Heart left ventricle (tissue), 16 donors: ENCODE data around the gene BICRA. TPM values are rescaled to one million over a fixed set of nuclear protein-coding genes. Genes with fewer than 3 reads are reported as not detected.

ENCODE experiments used
- ATAC-seq, 4 donors: fragments of 200-7000 bp; cut with Tn5 transposase; one replicate each; pipeline ENCODE4 v1.9.1; 2020 to 2022; ENCODE audit warnings: moderate library complexity in 4 of 4, mild to moderate bottlenecking in 3 of 4, moderate number of reproducible peaks in 1 of 4
- DNase-seq, 5 donors: peaks; one replicate each; pipeline ENCODE4 v3.0.0-alpha.2; 2020
- H3K27ac ChIP-seq, 12 donors: fragments of 200-600 bp; sonication (generic) in 4 of 12; one replicate each; pipeline versions ENCODE4 v1.5.0 to v1.8.0; 2016 to 2022; ENCODE audit warnings: mild to moderate bottlenecking in 2 of 12
- H3K27me3 ChIP-seq, 9 donors: fragments of 200-600 bp; sonication (generic) in 2 of 9; one replicate each; pipeline versions ENCODE4 v1.5.1 to v1.8.0; 2016 to 2022; ENCODE audit warnings: mild to moderate bottlenecking in 3 of 9
- H3K36me3 ChIP-seq, 9 donors: fragments of 200-600 bp; sonication (generic) in 2 of 9; one replicate each; pipeline versions ENCODE4 v1.5.0 to v1.8.0; 2018 to 2022; ENCODE audit warnings: mild to moderate bottlenecking in 2 of 9
- H3K4me1 ChIP-seq, 12 donors: fragments of 200-600 bp; sonication (generic) in 4 of 12; one replicate each; pipeline versions ENCODE4 v1.5.0 to v1.8.0; 2016 to 2022; ENCODE audit warnings: mild to moderate bottlenecking in 3 of 12
- H3K4me3 ChIP-seq, 12 donors: fragments of 200-600 bp; sonication (generic) in 4 of 12; one replicate each; pipeline versions ENCODE4 v1.5.0 to v1.8.0; 2017 to 2022; ENCODE audit warnings: mild to moderate bottlenecking in 9 of 12, moderate library complexity in 4 of 12
- H3K9me3 ChIP-seq, 12 donors: fragments of 200-600 bp; sonication (generic) in 4 of 12; one replicate each; pipeline versions ENCODE4 v1.5.0 to v1.8.0; 2016 to 2022; ENCODE audit warnings: mild to moderate bottlenecking in 1 of 12
- POLR2A ChIP-seq, 2 donors: fragments of 450-650 bp; IDR thresholded peaks; one replicate each; pipeline ENCODE4 v1.6.1; 2017; ENCODE audit warnings: antibody characterized with exemption in 2 of 2, mild to moderate bottlenecking in 2 of 2, moderate library complexity in 2 of 2
- WGBS, 4 donors: extraction: QIAGEN DNeasy Blood & Tissue Kit in 2 of 4; methylation state at CpG; one replicate each; pipeline versions ENCODE4 v1.1.5 to v1.1.7; 2013 to 2018; 5-methylcytosine and 5-hydroxymethylcytosine counted together
- intact Hi-C, 10 donors: fragments of 100-400 bp; cut with DNase I; formaldehyde crosslinking; loops; one replicate each; pipeline versions ENCODE4 v1.11.1 to v1.14.2; 2022
- polyA plus RNA-seq, 2 donors: library from polyadenylated mRNA; stranded (reverse); fragments of 200-250 nt; gene quantifications; one replicate each; pipeline ENCODE4 v1.2.3, GENCODE V29; 2013
- total RNA-seq, 9 donors: library from RNA; depleted of rRNA in 2 of 9; stranded (reverse); fragments of >200 nt in 2 of 9; fragmentation: NEBNext Ultra II Directional in 3 of 9; extraction: Animal tissue kit (Norgen Biotek cat#: 25700) in 3 of 9; gene quantifications; one replicate each; pipeline versions ENCODE4 v1.1.0 to v1.2.4, GENCODE V29; 2016 to 2023
- TF ChIP-seq, protein P1 (sequence below), 12 donors: fragments of 200-600 bp; sonication (generic) in 4 of 12; IDR thresholded peaks; one replicate each; pipeline versions ENCODE4 v1.5.0 to v1.8.0; 2018 to 2022; ENCODE audit warnings: antibody characterized with exemption in 12 of 12, mild to moderate bottlenecking in 5 of 12
- donor health status: ischemic (EF 13 %, LVEDD 7.1; RV severe dilation, severe dysfunction).
- donor health status: healthy with polysubstance abuse.
- donor health status: DM: no; HTN: yes; CAD: no.
- donor health status: DM: no; HTN: no; CAD: no.
- donor health status: ischemic (EF 25% LVEDD 6.9; RV normal size, moderate dysfunction).
- donor health status: ischemic (EF 25% LVEDD 5.7; RV mildly dilated, moderate dysfunction).
- donor health status: healthy.
- donor health status: DM: yes; HTN: yes; CAD: no.
- donor health status: ischemic (EF 35%, LVEDD 5.7; RV mildly dilated, moderate dysfunction).
- donor health status: nonischemic (EF 11% LVEDD 7.7; RV severe dilation, severe dysfunction).
- donor health status: DM: yes; HTN: yes; CAD: no.
- donor health status: PGD.
- donor health status: ischemic (EF 29% LVEDD 5.4; RV normal size, mild dysfunction).
- donor health status: nonischemic (EF 23%, LVEDD 6.1; RV moderate dilation, normal function).

BICRA gene
- total and polyA plus RNA-seq, 11 donors = 5.3 to 14.5 (median 8.5) TPM

GRCh38 chr19:47698631-47699359 lies 89.9 kb downstream of the BICRA start:
- intact Hi-C loops = loop anchor here (1.0 to 10.0 kb wide), 14 partner anchors 86 to 404 kb away; partner anchors contain the start of genes NAPA (in 7 of the 10) and BICRA (in 4 of the 10)
- H3K36me3 ChIP-seq = peaks cover 0 to 62% (median 48%) of the 10 kb centered on the region in 9 donors
- peak in 1 of 4 donors; percentile 21 for ATAC-seq
- WGBS, 4 donors = 87 to 93% (median 91%) methylated on average over 46 of the region's 46 CpGs
- peak overlapping the region in 1 of 12 donors; percentile 76 for H3K27ac ChIP-seq
- no peak overlapping the region for H3K4me3 ChIP-seq
- H3K9me3 ChIP-seq = no peaks in the 10 kb centered on the region
- TF ChIP-seq POLR2A (IDR thresholded peaks at IDR 0.05) = no peak
- H3K27me3 ChIP-seq = no peaks in the 10 kb centered on the region
- peak in 1 of 5 donors; percentile 56 for DNase-seq
- H3K4me1 ChIP-seq = peaks cover 0 to 8% (median 4%) of the 10 kb centered on the region in 12 donors

GRCh38 chr19:47699360-47699917 lies 90.5 kb downstream of the BICRA start:
- no peaks in the 10 kb centered on the region for H3K27me3 ChIP-seq
- H3K9me3 ChIP-seq = no peaks in the 10 kb centered on the region
- no peak overlapping the region for H3K4me3 ChIP-seq
- ATAC-seq (peak in 3 of 4 donors; percentile 31 to 54 (median 39)), DNase-seq (peak in 1 of 5 donors; percentile 66)
- peaks cover 0 to 62% (median 48%) of the 10 kb centered on the region in 9 donors for H3K36me3 ChIP-seq
- H3K27ac ChIP-seq = no peak overlapping the region
- TF ChIP-seq POLR2A (IDR thresholded peaks at IDR 0.05) = peak in 1 of 2 donors; percentile 11
- TF ChIP-seq, protein P1, sequence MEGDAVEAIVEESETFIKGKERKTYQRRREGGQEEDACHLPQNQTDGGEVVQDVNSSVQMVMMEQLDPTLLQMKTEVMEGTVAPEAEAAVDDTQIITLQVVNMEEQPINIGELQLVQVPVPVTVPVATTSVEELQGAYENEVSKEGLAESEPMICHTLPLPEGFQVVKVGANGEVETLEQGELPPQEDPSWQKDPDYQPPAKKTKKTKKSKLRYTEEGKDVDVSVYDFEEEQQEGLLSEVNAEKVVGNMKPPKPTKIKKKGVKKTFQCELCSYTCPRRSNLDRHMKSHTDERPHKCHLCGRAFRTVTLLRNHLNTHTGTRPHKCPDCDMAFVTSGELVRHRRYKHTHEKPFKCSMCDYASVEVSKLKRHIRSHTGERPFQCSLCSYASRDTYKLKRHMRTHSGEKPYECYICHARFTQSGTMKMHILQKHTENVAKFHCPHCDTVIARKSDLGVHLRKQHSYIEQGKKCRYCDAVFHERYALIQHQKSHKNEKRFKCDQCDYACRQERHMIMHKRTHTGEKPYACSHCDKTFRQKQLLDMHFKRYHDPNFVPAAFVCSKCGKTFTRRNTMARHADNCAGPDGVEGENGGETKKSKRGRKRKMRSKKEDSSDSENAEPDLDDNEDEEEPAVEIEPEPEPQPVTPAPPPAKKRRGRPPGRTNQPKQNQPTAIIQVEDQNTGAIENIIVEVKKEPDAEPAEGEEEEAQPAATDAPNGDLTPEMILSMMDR (IDR thresholded peaks at IDR 0.05) = peak; percentile 51 to 72 (median 60)
- WGBS, 4 donors = 57 to 82% (median 73%) methylated on average over 8 to 9 of the region's 9 CpGs
- peaks cover 0 to 8% (median 4%) of the 10 kb centered on the region in 12 donors for H3K4me1 ChIP-seq
- intact Hi-C loops = loop anchor here (2.0 to 10.0 kb wide), 12 partner anchors 87 to 405 kb away; partner anchors contain the start of genes NAPA (in 6 of the 10) and BICRA (in 4 of the 10)

DNA sequence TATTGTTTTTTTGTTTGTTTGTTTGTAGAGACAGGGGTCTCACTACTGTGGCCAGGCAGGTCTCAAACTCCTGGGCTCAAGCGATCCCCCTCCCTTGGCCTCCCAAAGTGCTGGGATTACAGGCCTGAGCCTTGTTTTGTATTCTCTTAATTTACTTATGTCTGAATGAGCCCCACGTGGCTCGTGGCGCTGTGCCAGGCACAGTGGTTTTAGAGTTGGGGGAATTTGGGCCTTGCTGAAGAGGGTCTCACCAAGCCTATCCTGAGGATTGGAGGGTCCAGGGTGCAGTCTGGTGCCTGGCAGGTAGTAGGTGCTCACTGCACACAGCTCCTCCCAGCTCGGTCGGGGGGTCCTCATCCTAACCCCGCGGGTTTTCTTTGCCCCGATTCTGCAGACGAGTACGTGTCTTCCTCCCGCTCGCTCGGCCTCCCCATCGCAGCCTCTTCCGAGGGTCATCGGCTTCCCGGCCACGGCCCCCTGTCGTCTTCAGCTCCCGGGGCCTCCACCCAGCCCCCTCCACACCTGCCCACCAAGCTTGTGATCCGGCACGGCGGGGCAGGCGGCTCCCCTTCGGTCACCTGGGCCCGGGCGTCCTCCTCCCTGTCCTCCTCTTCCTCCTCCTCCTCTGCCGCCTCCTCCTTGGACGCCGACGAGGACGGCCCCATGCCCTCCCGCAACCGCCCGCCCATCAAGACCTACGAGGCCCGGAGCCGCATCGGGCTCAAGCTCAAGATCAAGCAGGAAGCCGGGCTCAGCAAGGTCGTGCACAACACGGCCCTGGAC lies 92.2 kb downstream of the BICRA start:
- Histone ChIP-seq H3K36me3 (peaks cover 0 to 58% (median 48%) of the 10 kb centered on the region in 9 donors), H3K9me3 (no peaks in the 10 kb centered on the region), H3K27me3 (no peaks in the 10 kb centered on the region), H3K27ac (no peak overlapping the region), H3K4me1 (peaks cover 0 to 8% (median 4%) of the 10 kb centered on the region in 12 donors), H3K4me3 (no peak overlapping the region)
- DNase-seq = no peak
- 92 to 94% (median 93%) methylated on average over 43 of the region's 43 CpGs for WGBS, 4 donors
- ATAC-seq = no peak
- intact Hi-C loops = loop anchor here in 3 of 10 donors (10.0 kb wide), 3 partner anchors 166 to 406 kb away; partner anchors contain the start of gene C5AR1 (in 1 of the 3)
- no peak for TF ChIP-seq POLR2A (IDR thresholded peaks at IDR 0.05)
- TF ChIP-seq, protein P1 (IDR thresholded peaks at IDR 0.05) = no peak

DNA sequence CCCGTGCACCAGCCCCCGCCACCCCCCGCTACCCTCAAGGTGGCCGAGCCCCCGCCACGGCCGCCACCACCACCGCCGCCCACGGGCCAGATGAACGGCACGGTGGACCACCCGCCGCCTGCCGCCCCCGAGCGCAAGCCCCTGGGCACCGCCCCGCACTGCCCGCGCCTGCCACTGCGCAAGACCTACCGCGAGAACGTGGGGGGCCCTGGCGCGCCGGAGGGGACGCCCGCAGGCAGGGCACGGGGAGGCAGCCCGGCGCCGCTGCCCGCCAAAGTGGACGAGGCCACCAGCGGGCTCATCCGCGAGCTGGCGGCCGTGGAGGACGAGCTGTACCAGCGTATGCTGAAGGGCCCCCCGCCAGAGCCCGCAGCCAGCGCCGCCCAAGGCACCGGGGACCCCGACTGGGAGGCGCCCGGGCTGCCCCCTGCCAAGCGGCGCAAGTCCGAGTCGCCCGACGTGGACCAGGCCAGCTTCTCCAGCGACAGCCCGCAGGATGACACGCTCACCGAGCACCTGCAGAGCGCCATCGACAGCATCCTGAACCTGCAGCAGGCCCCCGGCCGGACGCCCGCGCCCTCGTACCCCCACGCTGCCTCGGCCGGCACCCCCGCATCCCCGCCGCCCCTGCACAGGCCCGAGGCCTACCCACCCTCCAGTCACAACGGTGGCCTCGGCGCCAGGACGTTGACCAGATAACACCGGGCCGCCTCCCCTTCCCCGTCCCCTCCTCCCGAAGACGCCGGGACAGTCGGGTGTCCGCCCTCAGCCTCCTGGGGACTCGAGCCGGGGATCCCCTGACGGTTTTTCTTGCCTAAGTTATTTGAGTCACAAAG lies 93.0 kb downstream of the BICRA start:
- no peak overlapping the region for H3K27ac ChIP-seq
- H3K9me3 ChIP-seq = no peaks in the 10 kb centered on the region
- H3K4me1 ChIP-seq = peaks cover 0 to 8% (median 4%) of the 10 kb centered on the region in 12 donors
- WGBS, 4 donors = 92 to 95% (median 94%) methylated on average over 46 to 91 of the region's 91 CpGs
- peak in 1 of 5 donors; percentile 55 for DNase-seq
- ATAC-seq = no peak
- intact Hi-C loops = loop anchor here in 3 of 10 donors (10.0 kb wide), 3 partner anchors 167 to 407 kb away; partner anchors contain the start of gene C5AR1 (in 1 of the 3)
- peaks cover 0 to 54% (median 45%) of the 10 kb centered on the region in 9 donors for H3K36me3 ChIP-seq
- no peak overlapping the region for H3K4me3 ChIP-seq
- no peak for TF ChIP-seq POLR2A (IDR thresholded peaks at IDR 0.05)
- TF ChIP-seq, protein P1 (IDR thresholded peaks at IDR 0.05) = no peak
- H3K27me3 ChIP-seq = no peaks in the 10 kb centered on the region
